Hematopoietic multipotent progenitor cell treated with erythropoietin and hydrocortisone succinate and interleukin-3 and kit ligand, for 8 days (in vitro differentiated cells): Measurements from ENCODE around the gene SNX3.
"Not testable (repeated sequence)": the region's sequence is repeated elsewhere in the genome, so short reads cannot be mapped to it uniquely, and the experiment has no call there.

Experiments
- DNase-seq: peaks from one replicate; pipeline ENCODE4 v3.0.0-alpha.2; 2015

SNX3 gene

DNA sequence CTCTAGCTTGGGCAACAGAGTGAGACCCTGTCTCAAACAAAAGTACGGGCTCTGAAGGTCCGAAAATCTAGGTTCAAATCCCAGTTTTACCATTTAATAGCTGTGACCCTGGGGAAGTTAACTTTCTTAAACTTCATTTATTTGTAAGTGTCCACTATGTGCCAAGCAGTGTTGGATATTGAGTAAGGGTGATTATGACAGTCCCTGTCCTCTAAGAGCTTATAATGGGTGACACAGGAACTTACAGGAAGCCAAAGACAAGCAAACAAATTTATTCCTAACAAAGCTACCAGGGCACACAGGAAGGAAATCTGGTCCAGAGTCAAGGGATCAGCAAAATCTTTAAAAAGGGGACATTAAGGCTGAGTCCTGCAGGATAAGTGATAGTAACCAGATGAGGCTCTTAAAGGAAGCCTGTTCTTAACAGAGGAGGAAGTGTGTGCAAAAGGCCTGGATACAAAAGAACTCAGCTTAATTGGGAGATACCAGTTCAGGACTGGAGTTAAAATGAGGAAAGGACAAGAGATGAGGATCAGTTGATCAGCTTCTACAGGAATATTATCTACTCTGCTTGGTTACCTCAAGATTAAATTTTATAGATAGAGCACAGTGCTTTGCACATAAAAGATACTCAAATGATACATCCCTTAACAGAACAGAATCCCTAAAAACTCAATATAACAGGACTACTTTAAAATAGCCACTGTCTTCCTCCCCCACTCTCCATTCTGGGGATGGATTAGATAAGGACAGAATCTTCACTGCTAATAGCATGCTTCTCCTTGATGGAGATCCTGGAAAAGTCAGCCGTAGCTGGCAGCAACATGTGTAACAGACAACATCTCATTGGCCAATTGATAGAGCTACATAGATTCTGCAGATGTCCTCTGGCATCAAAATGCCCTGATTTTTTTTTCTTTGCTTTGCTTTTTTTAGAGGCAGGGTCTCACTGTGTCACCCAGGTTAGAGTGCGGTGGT is 6.1 kb downstream of the SNX3 start:
- DNase-seq, result no peak

DNA sequence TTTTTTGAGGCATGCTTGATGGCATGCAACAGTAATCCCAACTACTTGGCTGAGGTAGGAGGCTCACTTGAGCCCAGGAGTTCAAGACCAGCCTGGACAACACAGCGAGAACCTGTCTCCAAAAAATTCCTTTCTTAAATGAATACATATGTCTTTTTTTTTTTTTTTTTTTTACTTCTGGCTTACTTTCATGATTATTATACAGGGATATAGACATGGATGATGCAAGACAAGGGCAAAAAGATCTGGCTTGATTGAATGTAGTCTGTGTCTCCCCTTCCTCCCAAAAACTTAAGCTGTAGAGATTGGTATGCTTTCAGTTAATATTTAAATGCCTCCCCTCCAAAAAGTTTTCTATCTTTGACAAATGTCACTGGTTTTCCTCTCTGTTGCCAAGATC is 7.6 kb downstream of the SNX3 start:
- no peak for DNase-seq

DNA sequence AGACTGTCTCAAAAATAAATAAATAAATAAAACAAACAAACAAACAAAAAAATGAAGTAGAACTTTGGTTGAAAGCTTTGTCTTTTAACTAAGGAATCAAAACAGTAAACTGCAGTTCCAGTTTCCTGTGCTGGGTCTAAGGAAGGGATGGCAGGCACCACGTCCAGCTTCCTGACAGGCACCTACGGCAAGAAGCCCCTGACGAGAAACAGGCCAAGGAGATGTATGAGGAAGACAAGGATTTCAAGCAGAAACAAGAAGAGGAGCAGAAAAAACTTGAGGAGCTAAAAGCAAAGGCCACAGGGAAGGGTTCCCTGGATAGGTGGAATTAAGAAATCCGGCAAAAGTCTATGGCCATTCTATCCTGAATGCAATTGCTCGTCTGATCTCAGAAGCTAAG is 8.8 kb downstream of the SNX3 start:
- DNase-seq, result no peak

DNA sequence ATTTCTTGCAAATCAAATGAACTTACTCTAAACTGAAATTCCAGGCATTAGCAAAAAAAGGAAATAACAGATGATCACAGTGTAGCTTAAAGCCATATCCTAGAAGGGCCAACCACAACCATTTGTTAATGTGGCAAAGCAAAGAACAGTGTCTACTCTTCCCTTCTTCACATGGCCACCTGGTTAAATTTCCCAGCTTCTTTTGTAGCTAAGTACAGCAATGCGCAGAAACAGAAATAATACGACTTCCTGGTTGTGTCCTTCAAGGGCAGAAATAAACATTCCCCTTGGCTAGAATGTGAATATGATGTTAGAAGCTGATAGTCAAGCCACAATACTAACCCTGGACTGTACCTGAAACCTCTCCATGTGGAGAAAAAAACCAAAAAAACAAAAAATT is 9.6 kb downstream of the SNX3 start:
- DNase-seq, result no peak

DNA sequence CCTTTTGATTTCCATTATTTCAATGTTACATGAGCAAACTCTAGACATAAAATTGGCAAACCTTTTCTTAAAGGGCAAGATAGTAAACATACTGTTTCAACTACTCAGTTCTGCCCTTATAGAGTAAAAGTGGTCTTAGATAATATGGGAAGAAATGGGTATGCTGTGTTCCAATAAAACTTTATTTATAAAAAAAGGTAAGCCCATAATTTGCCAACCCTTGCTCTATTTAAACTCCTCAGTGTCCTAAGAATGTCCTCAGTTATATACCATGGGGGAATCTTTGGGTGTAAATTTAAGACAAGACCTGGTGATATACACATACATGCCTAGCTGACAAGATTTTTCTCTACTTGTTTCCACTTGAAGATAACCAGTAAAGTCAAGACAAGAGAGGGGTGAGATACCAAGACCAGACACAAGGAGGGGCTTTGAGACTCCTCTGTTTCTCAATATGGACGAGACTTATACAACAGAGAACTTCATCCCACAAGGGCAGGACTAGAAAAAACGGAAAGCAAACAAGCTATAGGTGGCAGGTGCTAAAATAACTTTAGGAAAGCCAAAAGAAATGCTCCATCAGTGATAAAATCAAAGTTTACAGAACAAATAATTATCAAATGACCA is 10.5 kb downstream of the SNX3 start:
- DNase-seq, result peak; percentile 66

DNA sequence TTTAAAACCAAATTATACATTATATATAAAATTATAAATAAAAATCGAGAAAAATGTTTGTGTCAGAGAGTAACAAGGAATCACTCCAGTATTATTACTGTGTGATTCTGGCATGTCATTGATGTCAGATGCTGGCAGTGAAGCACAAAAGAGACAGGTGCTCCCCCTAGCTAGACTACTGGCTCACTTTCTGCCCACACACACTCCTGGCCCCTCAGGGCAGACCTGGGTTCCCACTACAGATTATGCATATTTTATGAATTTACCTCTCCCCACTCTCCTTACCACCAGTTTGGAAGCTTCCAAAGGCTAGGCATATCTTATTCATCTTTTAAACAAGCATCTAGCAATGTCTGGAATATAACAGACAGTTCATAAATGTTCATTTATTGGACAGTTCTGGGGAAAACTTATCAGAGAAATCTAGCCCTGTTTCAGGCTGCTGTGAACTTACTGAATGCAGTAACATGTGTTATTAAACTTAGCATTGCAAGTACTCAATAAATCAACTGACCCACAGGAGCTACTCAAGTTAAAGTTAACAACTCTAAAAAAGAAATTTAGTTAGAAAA is 12.8 kb downstream of the SNX3 start:
- DNase-seq, result no peak

DNA sequence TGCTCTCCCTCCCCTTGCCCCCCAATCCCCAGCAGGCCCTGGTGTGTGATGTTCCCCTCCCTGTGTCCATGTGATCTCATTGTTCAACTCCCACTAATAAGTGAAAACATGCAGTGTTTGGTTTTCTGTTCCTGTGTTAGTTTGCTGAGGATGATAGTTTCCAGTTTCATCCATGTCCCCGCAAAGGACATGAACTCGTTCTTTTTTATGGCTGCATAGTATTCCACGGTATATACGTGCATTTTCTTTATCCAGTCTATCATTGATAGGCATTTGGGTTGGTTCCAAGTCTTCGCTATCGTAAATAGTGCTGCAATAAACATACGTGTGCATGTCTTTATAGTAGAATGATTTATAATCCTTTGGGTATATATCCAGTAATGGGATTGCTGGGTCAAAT is 15.7 kb downstream of the SNX3 start:
- DNase-seq, result not testable (repeated sequence)

DNA sequence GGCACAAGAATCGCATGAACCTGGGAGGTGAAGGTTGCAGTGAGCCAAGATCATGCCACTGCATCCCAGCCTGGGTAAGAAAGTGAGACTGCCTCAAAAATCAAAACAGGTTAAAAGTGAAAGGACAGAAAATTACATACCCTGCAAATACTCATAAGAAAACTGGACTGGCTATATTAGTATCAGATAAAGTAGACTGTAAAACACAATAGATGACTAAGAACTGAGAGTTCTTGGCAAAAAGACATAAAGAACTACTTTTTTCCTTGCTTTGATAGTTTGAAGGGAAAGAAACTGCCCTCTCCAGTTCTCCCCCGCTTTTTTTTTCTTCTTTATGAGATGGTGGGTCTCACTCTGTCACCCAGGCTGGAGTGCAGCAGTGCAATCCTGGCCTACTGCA is 17.0 kb downstream of the SNX3 start:
- DNase-seq, result no peak

DNA sequence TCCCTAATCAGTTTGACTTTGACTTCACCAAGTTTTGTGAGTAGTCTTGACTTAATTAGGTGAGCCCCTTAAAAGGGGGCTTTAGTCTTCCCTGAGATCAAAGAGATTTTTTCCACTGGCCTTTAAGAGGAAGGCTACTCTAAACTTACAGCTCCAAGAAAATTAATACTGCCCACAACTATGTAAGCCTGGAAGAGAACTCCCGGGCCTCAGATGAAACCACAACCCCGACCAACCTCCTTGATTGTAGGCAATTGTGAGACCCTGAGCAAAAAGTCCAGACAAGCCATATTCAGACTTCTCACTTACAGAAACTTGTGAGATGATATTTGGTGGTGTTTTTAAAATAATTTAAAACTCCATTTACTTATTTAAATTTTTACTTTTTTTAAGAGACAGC is 18.1 kb downstream of the SNX3 start:
- DNase-seq, result no peak

DNA sequence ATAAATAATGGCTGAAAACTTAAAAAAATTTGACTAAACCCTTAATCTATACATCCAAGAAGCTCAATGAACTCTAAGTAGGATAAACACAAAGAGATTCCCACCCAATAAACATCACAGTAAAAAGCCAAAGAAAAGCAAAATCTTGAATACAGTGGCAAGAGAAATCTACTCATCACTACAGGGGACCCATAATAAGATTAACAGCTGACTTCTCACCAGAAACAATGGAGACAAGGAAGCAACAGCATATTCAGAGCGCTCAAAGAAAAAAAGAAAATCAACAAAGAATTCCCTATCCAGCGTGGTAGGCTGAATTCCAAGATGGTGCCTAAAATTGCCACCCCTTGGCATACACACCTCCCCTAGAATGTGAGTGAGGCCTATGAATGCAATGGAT is 18.6 kb downstream of the SNX3 start:
- DNase-seq, result no peak

DNA sequence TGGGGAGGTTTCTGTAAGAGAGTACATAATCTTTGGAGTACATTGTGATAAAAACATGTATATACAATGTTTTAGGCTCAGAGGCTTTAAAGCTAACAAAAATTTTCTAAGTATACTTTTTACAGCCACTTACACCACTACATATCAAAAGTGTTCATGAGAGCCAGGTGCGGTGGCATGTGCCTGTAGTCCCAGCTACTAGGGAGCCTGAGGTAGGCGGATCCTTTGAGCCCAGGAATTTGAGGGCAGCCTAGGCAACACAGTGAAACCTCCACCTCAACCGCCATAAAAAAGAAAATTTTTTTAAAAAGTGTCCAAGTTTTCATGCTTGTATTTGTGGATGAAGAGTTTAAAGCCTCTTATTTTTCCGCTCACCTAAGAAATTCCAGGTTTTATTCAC is 22.5 kb downstream of the SNX3 start:
- no peak for DNase-seq

DNA sequence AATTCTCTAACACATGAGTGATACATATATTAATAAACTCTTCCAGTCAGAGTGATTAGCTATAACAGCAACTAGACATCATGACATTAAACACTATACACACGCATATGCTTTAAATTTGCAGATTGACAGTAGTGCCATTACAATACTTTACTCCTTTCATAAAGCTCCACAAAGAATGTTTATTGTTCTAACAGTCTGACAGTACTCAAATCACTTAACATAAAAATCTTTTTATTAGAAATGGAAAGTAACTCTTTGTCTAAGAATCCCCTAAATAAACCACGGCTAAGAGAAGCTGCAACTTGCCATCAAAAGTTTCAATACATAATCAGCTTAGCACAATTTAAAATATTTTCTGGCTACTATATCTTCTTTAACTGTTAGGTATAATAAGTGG is 24.0 kb downstream of the SNX3 start:
- DNase-seq, result no peak

DNA sequence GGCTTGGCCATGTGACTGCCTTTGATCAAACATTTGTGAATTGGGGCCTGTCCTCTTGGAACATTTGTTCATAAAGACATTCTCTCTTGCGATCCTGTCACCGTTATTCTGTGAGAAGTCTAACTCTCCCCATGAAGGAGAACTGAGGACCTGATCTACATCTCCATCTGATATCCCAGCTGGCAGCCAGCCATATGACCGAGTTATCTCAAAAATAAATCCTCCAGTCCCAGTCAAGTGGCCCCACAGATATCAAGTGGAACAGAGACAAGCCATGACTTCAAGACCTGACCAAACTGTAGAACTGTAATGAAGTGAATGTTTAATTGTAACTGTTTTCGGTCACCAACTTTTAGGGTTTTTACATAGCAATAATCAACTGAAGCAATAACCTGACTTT is 25.7 kb downstream of the SNX3 start:
- peak; percentile 50 for DNase-seq

DNA sequence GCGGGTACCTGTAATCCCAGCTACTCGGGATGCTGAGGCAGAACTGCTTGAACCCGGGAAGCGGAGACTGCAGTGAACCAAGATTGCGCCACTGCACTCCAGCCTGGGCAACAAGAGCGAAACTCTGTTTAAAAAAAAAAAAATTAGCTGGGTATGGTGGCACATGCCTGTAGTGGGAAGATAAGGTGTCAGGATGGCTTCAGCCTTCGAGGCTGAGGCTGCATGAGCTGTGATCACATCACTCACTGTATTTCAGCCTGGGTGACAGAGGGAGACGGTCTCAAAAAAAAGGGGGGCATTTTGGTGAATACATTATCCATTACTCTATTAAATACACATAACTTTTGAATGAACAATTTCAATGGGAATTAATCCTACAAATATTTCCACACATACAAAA is 32.4 kb downstream of the SNX3 start:
- DNase-seq, result peak; percentile 92

DNA sequence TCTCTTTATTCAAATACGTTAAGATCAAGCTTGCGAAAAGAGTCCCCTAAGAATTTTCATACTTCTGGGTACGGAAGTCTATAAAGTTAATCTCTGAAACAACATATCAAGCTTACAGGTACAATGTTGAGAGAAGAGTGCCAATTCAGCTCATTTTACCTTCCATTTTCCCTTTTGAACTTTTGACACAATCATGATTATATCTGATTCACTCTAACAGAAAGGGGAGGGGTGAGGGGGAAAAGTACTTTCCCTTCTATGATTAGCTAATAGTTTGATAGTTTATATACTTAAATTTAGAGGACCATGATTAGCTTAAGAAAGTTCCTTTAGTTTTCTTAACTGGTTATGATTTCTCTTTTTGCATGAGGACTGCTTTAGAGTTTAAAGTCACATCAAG is 33.5 kb downstream of the SNX3 start:
- no peak for DNase-seq

DNA sequence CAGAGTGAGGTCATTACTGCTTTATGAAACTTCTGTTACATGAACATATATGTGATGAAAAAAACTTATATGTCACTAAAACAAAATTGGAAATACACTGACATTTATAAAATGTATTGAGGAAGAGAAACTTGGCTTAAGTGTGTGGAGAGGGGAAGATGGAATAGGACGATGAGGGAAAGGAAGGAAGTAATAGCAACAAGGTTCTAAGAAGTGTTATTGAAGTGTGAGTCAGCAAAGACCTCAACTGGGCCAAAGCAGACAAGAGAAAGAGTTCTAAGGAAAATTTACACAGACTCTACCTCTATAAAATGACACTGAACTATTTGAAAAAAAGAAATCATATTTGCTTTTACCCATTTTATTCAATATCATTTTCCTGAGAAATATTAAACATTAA is 38.3 kb downstream of the SNX3 start:
- DNase-seq, result no peak

DNA sequence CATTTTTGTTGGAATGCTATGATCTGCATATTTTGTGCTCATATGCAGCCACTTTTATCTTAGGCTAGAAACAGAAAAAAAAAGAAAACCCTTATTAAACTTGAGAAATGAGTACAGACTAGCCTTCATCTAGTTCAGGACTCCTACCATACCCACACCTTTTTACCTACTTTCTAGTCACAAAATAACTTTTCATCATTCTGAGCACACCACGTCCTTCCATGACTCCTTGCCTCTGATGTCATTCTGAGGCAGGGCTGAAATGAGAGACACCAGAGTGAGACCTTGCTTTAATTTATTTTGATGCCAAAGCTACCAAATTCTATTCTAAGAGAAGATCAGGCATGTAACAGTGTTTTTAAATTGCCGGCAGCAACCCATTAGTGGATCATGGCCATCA is 38.8 kb downstream of the SNX3 start:
- no peak for DNase-seq

DNA sequence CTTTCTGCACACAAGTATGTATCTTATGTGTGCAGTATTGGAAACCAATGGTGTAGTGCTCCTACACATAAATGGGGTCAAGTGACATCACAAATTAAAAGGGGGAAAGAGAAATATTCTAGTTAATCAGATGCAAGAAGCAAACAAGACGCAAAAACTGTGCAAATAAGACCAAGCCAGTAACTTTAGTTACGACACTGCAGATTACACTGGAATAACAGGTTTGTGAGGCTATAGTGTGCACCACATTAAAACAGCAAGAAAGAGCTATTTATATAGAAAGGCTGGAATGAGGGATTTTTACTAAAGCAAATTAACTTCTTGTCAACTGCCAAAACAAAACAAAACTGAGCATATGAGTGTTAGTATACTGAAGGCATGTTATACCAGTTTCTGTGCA is 49.2 kb downstream of the SNX3 start:
- no peak for DNase-seq

DNA sequence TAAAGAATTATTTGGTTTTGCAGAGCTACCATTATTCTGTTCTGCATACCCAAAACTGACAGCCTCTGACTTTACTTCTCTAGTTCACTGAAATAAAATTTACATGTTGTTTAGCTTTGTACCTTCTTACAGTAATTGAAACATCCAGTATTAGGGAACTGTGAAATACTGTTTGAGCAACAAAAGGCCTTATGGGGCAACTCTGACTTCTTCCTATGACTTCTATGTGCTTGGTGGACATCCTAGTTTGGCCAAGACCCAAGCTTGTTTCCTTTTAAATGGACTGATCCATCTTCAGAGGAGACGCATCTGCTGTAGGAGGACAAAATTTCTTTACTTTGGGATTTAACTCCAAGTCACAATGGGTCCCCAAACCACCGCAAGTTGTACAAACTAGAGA is 50.3 kb downstream of the SNX3 start:
- no peak for DNase-seq

DNA sequence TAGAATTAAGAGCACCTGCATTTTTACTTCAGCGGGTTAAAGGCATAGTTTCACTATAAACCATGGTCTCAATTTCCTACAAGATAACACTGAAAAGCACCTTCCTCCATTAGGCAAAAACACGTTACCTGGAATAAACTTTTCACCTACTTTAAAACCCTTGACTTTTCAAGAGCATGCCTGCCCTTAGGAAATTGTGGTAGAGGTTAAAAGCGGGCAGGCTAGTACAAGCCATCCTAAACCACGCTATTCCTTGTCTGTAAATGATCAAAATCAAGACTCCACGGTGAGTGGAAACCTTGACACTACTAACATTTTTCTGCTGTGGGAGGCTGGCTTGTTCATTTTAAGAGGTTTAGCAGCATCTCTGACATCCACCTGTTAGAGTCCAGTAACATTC is 51.1 kb downstream of the SNX3 start:
- no peak for DNase-seq

DNA sequence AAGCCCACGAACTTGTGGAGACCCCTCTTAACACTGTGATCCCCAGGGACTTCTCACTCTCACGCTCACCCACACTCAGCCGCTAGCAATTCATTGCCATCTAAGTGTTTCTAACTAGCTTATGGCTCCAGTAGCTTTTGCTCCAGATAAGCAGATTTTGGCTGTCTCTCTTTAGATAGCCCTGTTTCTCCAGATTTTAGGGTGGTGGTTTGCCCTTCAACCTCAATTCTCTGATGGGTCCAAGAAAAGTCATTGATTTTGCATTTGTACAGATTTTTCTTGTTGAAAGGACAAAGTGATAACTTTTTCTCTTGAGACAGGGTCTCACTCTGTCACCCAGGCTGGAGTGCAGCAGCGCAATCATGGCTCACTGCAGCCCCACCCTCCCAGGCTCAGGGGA is 53.8 kb downstream of the SNX3 start:
- peak; percentile 34 for DNase-seq

DNA sequence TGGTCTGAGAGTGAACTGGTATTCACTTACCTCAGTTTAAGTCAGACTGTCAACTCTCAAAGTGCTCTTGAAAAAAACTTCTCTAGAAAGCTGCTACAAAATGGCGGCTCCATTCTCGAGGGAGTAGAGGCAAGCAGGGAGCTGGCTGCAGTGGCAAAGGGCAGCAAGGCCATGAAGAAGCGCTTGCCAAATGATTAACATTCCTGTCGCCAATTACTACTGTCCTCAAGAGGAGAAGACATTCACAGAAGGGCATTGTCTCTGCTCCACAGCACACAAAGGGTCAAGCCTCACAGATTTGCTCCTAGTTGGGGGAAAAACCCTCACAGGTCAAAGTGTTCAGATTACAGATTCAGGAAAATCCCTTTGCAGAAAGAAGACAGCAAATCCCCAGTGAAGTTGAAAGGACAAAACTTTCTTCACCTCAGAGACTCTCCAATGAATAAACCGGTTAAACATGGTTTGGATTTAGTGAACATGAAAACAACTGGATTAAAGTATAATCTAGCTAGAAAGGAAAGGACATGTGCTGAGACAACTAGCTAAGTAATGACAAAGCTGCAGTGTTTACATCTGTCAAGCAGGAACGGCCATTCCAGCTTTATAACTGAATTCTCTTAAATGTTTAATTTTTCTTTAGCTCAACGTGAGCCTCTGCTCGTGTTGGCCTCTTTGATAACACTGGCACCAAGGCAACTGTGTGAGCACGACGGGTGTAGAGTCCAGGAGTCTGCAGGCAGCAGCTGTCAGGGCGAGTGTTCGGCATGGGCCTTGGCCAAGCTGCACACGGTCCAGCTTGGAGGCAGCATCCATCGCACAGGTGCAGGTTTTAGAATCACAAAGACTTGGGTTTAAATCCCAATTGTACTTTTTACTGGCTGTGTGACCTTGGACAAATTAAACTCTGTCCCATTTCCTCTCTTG is 57.4 kb downstream of the SNX3 start:
- DNase-seq, result no peak

DNA sequence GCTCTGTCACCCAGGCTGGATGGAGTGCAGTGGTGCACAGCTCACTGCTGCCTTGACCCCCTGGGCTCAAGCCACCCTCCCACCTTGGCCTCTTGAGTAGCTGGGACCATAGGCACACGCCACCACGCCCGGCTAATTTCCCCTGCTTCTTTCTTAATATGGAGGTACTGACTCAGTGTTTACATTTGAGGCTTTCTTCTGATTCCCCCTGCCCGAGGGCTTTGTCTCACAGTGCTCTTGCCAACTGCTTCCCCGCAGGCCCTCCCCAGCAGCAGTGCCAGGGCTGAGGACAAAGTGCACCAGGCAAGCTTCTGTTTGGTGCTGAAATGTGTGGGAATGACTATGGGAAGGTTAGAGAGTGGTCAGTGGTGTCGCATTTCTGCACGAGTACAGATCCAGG is 60.2 kb downstream of the SNX3 start:
- DNase-seq, result no peak
